Measurements from ENCODE around the gene KRTAP10-5.

The KRTAP10-5 gene

GRCh38 chr21:44583089-44583799 is 2.8 kb upstream of the KRTAP10-5 start:
- Histone ChIP-seq H3K18ac (ENCODE audit: low read length) (peak overlapping the region; percentile 40), H2AFZ (ENCODE audit: low read length) (peak overlapping the region; percentile 75), H3K14ac (ENCODE audit: low read length) (no peak overlapping the region), H3K4me3 (ENCODE audit: low read length in 2 of 2) (no peak overlapping the region), H2BK5ac (ENCODE audit: low read length) (no peak overlapping the region), H4K8ac (ENCODE audit: low read depth, low read length) (no peak overlapping the region), H2BK120ac (ENCODE audit: low read depth, low read length) (no peak overlapping the region), H3K27me3 (ENCODE audit: control insufficient read depth in 3 of 3, insufficient read depth in 3 of 3, low read depth in 1 of 3, low read length in 3 of 3) (peaks cover 0 to 6% (median 0%) of the 10 kb centered on the region in 3 experiments), H3K36me3 (replicated peaks in 1 of 2; ENCODE audit: control insufficient read depth in 2 of 2, insufficient read depth in 2 of 2, low read length in 2 of 2) (no peaks in the 10 kb centered on the region), H2AK5ac (ENCODE audit: low read depth, low read length) (no peak overlapping the region), H3K23ac (ENCODE audit: low read depth, low read length, poor library complexity) (no peak overlapping the region), H2BK15ac (ENCODE audit: low read length) (no peak overlapping the region), H3K79me1 (ENCODE audit: low read depth, low read length) (no peaks in the 10 kb centered on the region), H2BK12ac (ENCODE audit: low read length) (no peak overlapping the region), H3K9me3 (replicated peaks in 1 of 2; ENCODE audit: control insufficient read depth in 2 of 2, insufficient read depth in 1 of 2, low read depth in 1 of 2, low read length in 2 of 2) (peaks cover 3 to 6% of the 10 kb centered on the region in 2 donors), H3K4me2 (ENCODE audit: insufficient read depth, low read length, poor library complexity, severe bottlenecking) (peak overlapping the region; percentile 29), H3K4ac (ENCODE audit: low read length) (no peak overlapping the region), H4K91ac (ENCODE audit: low read depth, low read length, poor library complexity) (no peak overlapping the region), H3K27ac (replicated peaks; ENCODE audit: low read length) (no peak overlapping the region), H3K4me1 (ENCODE audit: control insufficient read depth in 2 of 2, insufficient read depth in 1 of 2, low read depth in 1 of 2, low read length in 2 of 2) (no peaks in the 10 kb centered on the region), H3K9ac (ENCODE audit: low read depth, low read length, poor library complexity) (no peak overlapping the region)
- WGBS, 2 donors (ENCODE audit: extremely low coverage in 2 of 2, insufficient read length in 2 of 2, insufficient replicate concordance in 1 of 2) = no CpG with 5 or more reads among the region's 11 CpGs
- DNase-seq (ENCODE audit: low spot score) = peak; percentile 26

GRCh38 chr21:44582055-44582454 is 1.7 kb upstream of the KRTAP10-5 start:
- no peak for DNase-seq (ENCODE audit: low spot score)
- H3K4me1 ChIP-seq (ENCODE audit: control insufficient read depth in 2 of 2, insufficient read depth in 1 of 2, low read depth in 1 of 2, low read length in 2 of 2) = no peaks in the 10 kb centered on the region
- no peak overlapping the region for H3K4me3 ChIP-seq (ENCODE audit: low read length in 2 of 2)
- no peak overlapping the region for H2BK120ac ChIP-seq (ENCODE audit: low read depth, low read length)
- H2BK12ac ChIP-seq (ENCODE audit: low read length) = no peak overlapping the region
- no peak overlapping the region for H3K9ac ChIP-seq (ENCODE audit: low read depth, low read length, poor library complexity)
- no peak overlapping the region for H3K23ac ChIP-seq (ENCODE audit: low read depth, low read length, poor library complexity)
- H2BK5ac ChIP-seq (ENCODE audit: low read length) = no peak overlapping the region
- H2BK15ac ChIP-seq (ENCODE audit: low read length) = peak overlapping the region; percentile 8
- no peak overlapping the region for H3K14ac ChIP-seq (ENCODE audit: low read length)
- no peak overlapping the region for H2AFZ ChIP-seq (ENCODE audit: low read length)
- WGBS, 2 donors (ENCODE audit: extremely low coverage in 2 of 2, insufficient read length in 2 of 2, insufficient replicate concordance in 1 of 2) = no CpG with 5 or more reads among the region's 15 CpGs
- H3K27me3 ChIP-seq (ENCODE audit: control insufficient read depth in 3 of 3, insufficient read depth in 3 of 3, low read depth in 1 of 3, low read length in 3 of 3) = peaks cover 0 to 6% (median 0%) of the 10 kb centered on the region in 3 experiments
- H2AK5ac ChIP-seq (ENCODE audit: low read depth, low read length) = no peak overlapping the region
- H3K9me3 ChIP-seq (replicated peaks in 1 of 2; ENCODE audit: control insufficient read depth in 2 of 2, insufficient read depth in 1 of 2, low read depth in 1 of 2, low read length in 2 of 2) = peaks cover 6 to 7% of the 10 kb centered on the region in 2 donors
- H4K8ac ChIP-seq (ENCODE audit: low read depth, low read length) = no peak overlapping the region
- H3K36me3 ChIP-seq (replicated peaks in 1 of 2; ENCODE audit: control insufficient read depth in 2 of 2, insufficient read depth in 2 of 2, low read length in 2 of 2) = no peaks in the 10 kb centered on the region
- H3K18ac ChIP-seq (ENCODE audit: low read length) = peak overlapping the region; percentile 4
- no peak overlapping the region for H3K4ac ChIP-seq (ENCODE audit: low read length)
- no peak overlapping the region for H4K91ac ChIP-seq (ENCODE audit: low read depth, low read length, poor library complexity)
- H3K79me1 ChIP-seq (ENCODE audit: low read depth, low read length) = no peaks in the 10 kb centered on the region
- no peak overlapping the region for H3K4me2 ChIP-seq (ENCODE audit: insufficient read depth, low read length, poor library complexity, severe bottlenecking)
- no peak overlapping the region for H3K27ac ChIP-seq (replicated peaks; ENCODE audit: low read length)

GRCh38 chr21:44581158-44581557 is 754 bp upstream of the KRTAP10-5 start:
- WGBS, 2 donors (ENCODE audit: extremely low coverage in 2 of 2, insufficient read length in 2 of 2, insufficient replicate concordance in 1 of 2) = no CpG with 5 or more reads among the region's 3 CpGs
- Histone ChIP-seq H3K9ac (ENCODE audit: low read depth, low read length, poor library complexity) (no peak overlapping the region), H3K4ac (ENCODE audit: low read length) (no peak overlapping the region), H3K23ac (ENCODE audit: low read depth, low read length, poor library complexity) (no peak overlapping the region), H2BK5ac (ENCODE audit: low read length) (no peak overlapping the region), H2AK5ac (ENCODE audit: low read depth, low read length) (no peak overlapping the region), H2AFZ (ENCODE audit: low read length) (no peak overlapping the region), H2BK12ac (ENCODE audit: low read length) (no peak overlapping the region), H3K27me3 (ENCODE audit: control insufficient read depth in 3 of 3, insufficient read depth in 3 of 3, low read depth in 1 of 3, low read length in 3 of 3) (peaks cover 0 to 6% (median 0%) of the 10 kb centered on the region in 3 experiments), H2BK120ac (ENCODE audit: low read depth, low read length) (no peak overlapping the region), H2BK15ac (ENCODE audit: low read length) (no peak overlapping the region), H4K91ac (ENCODE audit: low read depth, low read length, poor library complexity) (no peak overlapping the region), H3K4me2 (ENCODE audit: insufficient read depth, low read length, poor library complexity, severe bottlenecking) (no peak overlapping the region), H3K4me3 (ENCODE audit: low read length in 2 of 2) (no peak overlapping the region), H3K27ac (replicated peaks; ENCODE audit: low read length) (no peak overlapping the region), H3K4me1 (ENCODE audit: control insufficient read depth in 2 of 2, insufficient read depth in 1 of 2, low read depth in 1 of 2, low read length in 2 of 2) (no peaks in the 10 kb centered on the region), H3K14ac (ENCODE audit: low read length) (no peak overlapping the region), H3K9me3 (replicated peaks in 1 of 2; ENCODE audit: control insufficient read depth in 2 of 2, insufficient read depth in 1 of 2, low read depth in 1 of 2, low read length in 2 of 2) (peaks cover 9 to 10% of the 10 kb centered on the region in 2 donors), H3K18ac (ENCODE audit: low read length) (no peak overlapping the region), H4K8ac (ENCODE audit: low read depth, low read length) (no peak overlapping the region), H3K79me1 (ENCODE audit: low read depth, low read length) (no peaks in the 10 kb centered on the region), H3K36me3 (replicated peaks in 1 of 2; ENCODE audit: control insufficient read depth in 2 of 2, insufficient read depth in 2 of 2, low read length in 2 of 2) (no peaks in the 10 kb centered on the region)
- DNase-seq (ENCODE audit: low spot score) = no peak

GRCh38 chr21:44579833-44580144 is 615 bp downstream of the KRTAP10-5 start:
- H3K4me1 ChIP-seq (ENCODE audit: control insufficient read depth in 2 of 2, insufficient read depth in 1 of 2, low read depth in 1 of 2, low read length in 2 of 2) = peaks cover 0 to 2% of the 10 kb centered on the region in 2 donors
- H3K9ac ChIP-seq (ENCODE audit: low read depth, low read length, poor library complexity) = no peak overlapping the region
- no peak overlapping the region for H2AFZ ChIP-seq (ENCODE audit: low read length)
- peaks cover 0 to 4% (median 0%) of the 10 kb centered on the region in 3 experiments for H3K27me3 ChIP-seq (ENCODE audit: control insufficient read depth in 3 of 3, insufficient read depth in 3 of 3, low read depth in 1 of 3, low read length in 3 of 3)
- DNase-seq (ENCODE audit: low spot score) = no peak
- H3K14ac ChIP-seq (ENCODE audit: low read length) = peak overlapping the region; percentile 51
- no peaks in the 10 kb centered on the region for H3K36me3 ChIP-seq (replicated peaks in 1 of 2; ENCODE audit: control insufficient read depth in 2 of 2, insufficient read depth in 2 of 2, low read length in 2 of 2)
- H3K4me3 ChIP-seq (ENCODE audit: low read length in 2 of 2) = no peak overlapping the region
- H4K8ac ChIP-seq (ENCODE audit: low read depth, low read length) = no peak overlapping the region
- peak overlapping the region; percentile 89 for H2AK5ac ChIP-seq (ENCODE audit: low read depth, low read length)
- peak overlapping the region; percentile 35 for H2BK12ac ChIP-seq (ENCODE audit: low read length)
- H2BK120ac ChIP-seq (ENCODE audit: low read depth, low read length) = no peak overlapping the region
- H3K4me2 ChIP-seq (ENCODE audit: insufficient read depth, low read length, poor library complexity, severe bottlenecking) = no peak overlapping the region
- no peaks in the 10 kb centered on the region for H3K79me1 ChIP-seq (ENCODE audit: low read depth, low read length)
- H2BK5ac ChIP-seq (ENCODE audit: low read length) = no peak overlapping the region
- peak overlapping the region; percentile 31 for H3K18ac ChIP-seq (ENCODE audit: low read length)
- no peak overlapping the region for H4K91ac ChIP-seq (ENCODE audit: low read depth, low read length, poor library complexity)
- H3K9me3 ChIP-seq (replicated peaks in 1 of 2; ENCODE audit: control insufficient read depth in 2 of 2, insufficient read depth in 1 of 2, low read depth in 1 of 2, low read length in 2 of 2) = peaks cover 9 to 11% of the 10 kb centered on the region in 2 donors
- H2BK15ac ChIP-seq (ENCODE audit: low read length) = peak overlapping the region; percentile 52
- WGBS, 2 donors (ENCODE audit: extremely low coverage in 2 of 2, insufficient read length in 2 of 2, insufficient replicate concordance in 1 of 2) = no CpG with 5 or more reads among the region's 7 CpGs
- H3K27ac ChIP-seq (replicated peaks; ENCODE audit: low read length) = no peak overlapping the region
- H3K4ac ChIP-seq (ENCODE audit: low read length) = peak overlapping the region; percentile 18
- H3K23ac ChIP-seq (ENCODE audit: low read depth, low read length, poor library complexity) = peak overlapping the region; percentile 70

All from neuronal stem cell (in vitro differentiated cells).